Left lung (tissue), 10 donors: ENCODE measurements around the gene SLC25A21. TPM values are rescaled to one million over a fixed set of nuclear protein-coding genes. Genes with fewer than 3 reads are reported as not detected.

Source experiments
- ATAC-seq: fragments of 200-7000 bp; cut with Tn5 transposase; one replicate; pipeline ENCODE4 v1.9.1; 2020; ENCODE audit warnings: moderate library complexity
- DNase-seq, 4 donors: peaks; one replicate each; pipeline ENCODE4 v3.0.0-alpha.2; 2013 to 2020
- H3K27ac ChIP-seq, 2 donors: fragments of 200-600 bp; sonication (generic) in 1 of 2; one replicate each; pipeline versions ENCODE4 v1.5.0 to v1.8.0; 2020 to 2021
- H3K27me3 ChIP-seq, 2 donors: fragments of 200-600 bp; sonication (generic) in 1 of 2; one replicate each; pipeline versions ENCODE4 v1.5.0 to v1.8.0; 2020 to 2021
- H3K36me3 ChIP-seq, 2 donors: fragments of 200-600 bp; sonication (generic) in 1 of 2; one replicate each; pipeline versions ENCODE4 v1.5.0 to v1.8.0; 2020 to 2021
- H3K4me1 ChIP-seq, 2 donors: fragments of 200-600 bp; one replicate each; pipeline ENCODE4 v1.8.0; 2021
- H3K4me3 ChIP-seq, 2 donors: fragments of 200-600 bp; sonication (generic) in 1 of 2; one replicate each; pipeline versions ENCODE4 v1.5.0 to v1.8.0; 2020 to 2021; ENCODE audit warnings: mild to moderate bottlenecking in 1 of 2
- H3K9me3 ChIP-seq, 2 donors: fragments of 200-600 bp; sonication (generic) in 1 of 2; one replicate each; pipeline versions ENCODE4 v1.5.0 to v1.8.0; 2020 to 2021
- CTCF ChIP-seq, 2 donors: fragments of 200-600 bp; sonication (generic) in 1 of 2; IDR thresholded peaks; one replicate each; pipeline versions ENCODE4 v1.5.0 to v1.8.0; 2021; ENCODE audit warnings: antibody characterized with exemption in 2 of 2
- intact Hi-C, 2 donors: fragments of 100-400 bp; cut with DNase I; formaldehyde crosslinking; loops; one replicate each; pipeline versions ENCODE4 v1.11.2 to v1.14.2; 2022
- polyA plus RNA-seq, 6 donors: library from polyadenylated mRNA; unstranded; fragments of 120-200 nt; gene quantifications; one replicate each; pipeline ENCODE4 v1.2.1, GENCODE V29; 2013; ENCODE audit not compliant: insufficient read length in 6 of 6
- total RNA-seq, 2 donors: library from RNA; stranded (reverse); fragmentation: NEBNext Ultra II Directional; extraction: Animal tissue kit (Norgen Biotek cat#: 25700); gene quantifications; one replicate each; pipeline ENCODE4 v1.2.1, GENCODE V29; 2021
- donor health status: DM: no; HTN: yes; CAD: no.
- donor health status: DM: no; HTN: no; CAD: no.

Gene SLC25A21
- total and polyA plus RNA-seq, 8 donors, result 0.47 to 3.7 (median 2.7) TPM

- Histone ChIP-seq H3K4me1 (peaks cover 21 to 46% of the 10 kb centered on the region in 2 donors), H3K36me3 (no peaks in the 10 kb centered on the region), H3K27me3 (peaks cover 100% of the 10 kb centered on the region in 2 donors), H3K27ac (no peak overlapping the region), H3K4me3 (no peak overlapping the region), H3K9me3 (no peaks in the 10 kb centered on the region)
- DNase-seq, result peak in 1 of 4 donors; percentile 68
- no peak for ATAC-seq
- no peak for TF ChIP-seq CTCF (IDR thresholded peaks at IDR 0.05)
- intact Hi-C loops, result no loop called here
Measured at GRCh38 chr14:36658123-36659009, 514.0 kb downstream of the SLC25A21 start.

GRCh38 chr14:36657399-36658122 lies 514.8 kb downstream of the SLC25A21 start:
- H3K4me3 ChIP-seq, result no peak overlapping the region
- H3K27ac ChIP-seq, result no peak overlapping the region
- DNase-seq (peak in 1 of 4 donors; percentile 73), ATAC-seq (no peak)
- no peak for TF ChIP-seq CTCF (IDR thresholded peaks at IDR 0.05)
- intact Hi-C loops, result no loop called here
- H3K4me1 ChIP-seq, result peaks cover 13 to 40% of the 10 kb centered on the region in 2 donors
- no peaks in the 10 kb centered on the region for H3K36me3 ChIP-seq
- no peaks in the 10 kb centered on the region for H3K9me3 ChIP-seq
- peaks cover 100% of the 10 kb centered on the region in 2 donors for H3K27me3 ChIP-seq

GRCh38 chr14:36656687-36657398 lies 515.6 kb downstream of the SLC25A21 start:
- Histone ChIP-seq H3K4me3 (no peak overlapping the region), H3K9me3 (no peaks in the 10 kb centered on the region), H3K27ac (no peak overlapping the region), H3K36me3 (no peaks in the 10 kb centered on the region), H3K4me1 (peaks cover 7 to 34% of the 10 kb centered on the region in 2 donors), H3K27me3 (peaks cover 100% of the 10 kb centered on the region in 2 donors)
- intact Hi-C loops, result no loop called here
- DNase-seq (no peak), ATAC-seq (no peak)
- TF ChIP-seq CTCF (IDR thresholded peaks at IDR 0.05), result no peak

- no peak overlapping the region for H3K4me3 ChIP-seq
- ATAC-seq (peak; percentile 65), DNase-seq (peak in 1 of 4 donors; percentile 67)
- no peak overlapping the region for H3K27ac ChIP-seq
- peak in 1 of 2 donors; percentile 22 for TF ChIP-seq CTCF (IDR thresholded peaks at IDR 0.05)
- H3K36me3 ChIP-seq, result no peaks in the 10 kb centered on the region
- intact Hi-C loops, result no loop called here
- H3K27me3 ChIP-seq, result peaks cover 96 to 100% of the 10 kb centered on the region in 2 donors
- H3K9me3 ChIP-seq, result no peaks in the 10 kb centered on the region
- peaks cover 6 to 26% of the 10 kb centered on the region in 2 donors for H3K4me1 ChIP-seq
Measured at GRCh38 chr14:36655963-36656686, 516.3 kb downstream of the SLC25A21 start.
